Effector memory CD4-positive, alpha-beta T cell (primary cell): ENCODE measurements around the gene SSTR5.

ENCODE experiments used
- DNase-seq, 3 donors: peaks; one replicate each; pipeline ENCODE4 v3.0.0-alpha.2; 2020
- H3K27ac ChIP-seq: 2 replicates; pipeline ENCODE4 v1.7.0; 2013; ENCODE audit warnings: mild to moderate bottlenecking, low read length, moderate library complexity; ENCODE audit not compliant: insufficient read depth, poor library complexity, severe bottlenecking
- H3K27me3 ChIP-seq: replicated peaks from 2 replicates; pipeline ENCODE4 v1.7.0; 2013; ENCODE audit warnings: mild to moderate bottlenecking, low read length; ENCODE audit not compliant: insufficient read depth, control insufficient read depth, poor library complexity, severe bottlenecking
- H3K36me3 ChIP-seq: 2 replicates; pipeline ENCODE4 v1.7.0; 2013; ENCODE audit warnings: mild to moderate bottlenecking, low read length, moderate library complexity; ENCODE audit not compliant: control insufficient read depth, insufficient read depth
- H3K4me1 ChIP-seq: 2 replicates; pipeline ENCODE4 v1.7.0; 2013; ENCODE audit warnings: low read length, mild to moderate bottlenecking; ENCODE audit not compliant: control insufficient read depth, insufficient read depth, poor library complexity, severe bottlenecking
- H3K4me3 ChIP-seq: 2 replicates; pipeline ENCODE4 v1.7.0; 2013; ENCODE audit warnings: low read length, low read depth, mild to moderate bottlenecking; ENCODE audit not compliant: insufficient read depth, poor library complexity, severe bottlenecking
- H3K9me3 ChIP-seq: 2 replicates; pipeline ENCODE4 v1.7.0; 2013; ENCODE audit warnings: mild to moderate bottlenecking, low read length, moderate library complexity; ENCODE audit not compliant: control insufficient read depth

SSTR5 gene

GRCh38 chr16:1096169-1097082 lies 23.9 kb downstream of the SSTR5 start, which contains the start of gene C1QTNF8:
Gene C1QTNF8 (minus strand): TSS chr16:1096244. CDS start chr16:1094922, 1,322 bp downstream.
- no peak within 1 kb of the TSS for H3K4me3 ChIP-seq
- H3K4me1 ChIP-seq: no peaks in the 10 kb centered on the region
- H3K27ac ChIP-seq: no peak within 1 kb of the TSS
- no peaks in the 10 kb centered on the region for H3K36me3 ChIP-seq
- DNase-seq: no peak
- no peaks in the 10 kb centered on the region for H3K27me3 ChIP-seq
- H3K9me3 ChIP-seq: no peaks in the 10 kb centered on the region

GRCh38 chr16:1097156-1097555 lies 24.6 kb downstream of the SSTR5 start:
- Histone ChIP-seq H3K36me3 (no peaks in the 10 kb centered on the region), H3K27me3 (no peaks in the 10 kb centered on the region), H3K27ac (no peak overlapping the region), H3K4me3 (no peak overlapping the region), H3K4me1 (no peaks in the 10 kb centered on the region), H3K9me3 (no peaks in the 10 kb centered on the region)
- no peak for DNase-seq

GRCh38 chr16:1097800-1098199 lies 25.3 kb downstream of the SSTR5 start:
- Histone ChIP-seq H3K36me3 (no peaks in the 10 kb centered on the region), H3K27ac (no peak overlapping the region), H3K9me3 (no peaks in the 10 kb centered on the region), H3K4me1 (peaks cover under 1% of the 10 kb centered on the region), H3K27me3 (no peaks in the 10 kb centered on the region), H3K4me3 (no peak overlapping the region)
- no peak for DNase-seq

- Histone ChIP-seq H3K9me3 (no peaks in the 10 kb centered on the region), H3K27me3 (peaks cover 6% of the 10 kb centered on the region), H3K4me1 (peaks cover 4% of the 10 kb centered on the region), H3K36me3 (no peaks in the 10 kb centered on the region), H3K27ac (no peak overlapping the region), H3K4me3 (no peak overlapping the region)
- DNase-seq: no peak
Observed at GRCh38 chr16:1098266-1098991, 25.9 kb downstream of the SSTR5 start.

GRCh38 chr16:1099189-1100083 lies 26.9 kb downstream of the SSTR5 start:
- Histone ChIP-seq H3K4me1 (peaks cover 4% of the 10 kb centered on the region), H3K27ac (no peak overlapping the region), H3K27me3 (peaks cover 9% of the 10 kb centered on the region)

GRCh38 chr16:1100084-1100800 lies 27.7 kb downstream of the SSTR5 start:
- no peaks in the 10 kb centered on the region for H3K36me3 ChIP-seq
- H3K9me3 ChIP-seq: no peaks in the 10 kb centered on the region
- H3K27me3 ChIP-seq: peaks cover 9% of the 10 kb centered on the region
- H3K4me1 ChIP-seq: peaks cover 4% of the 10 kb centered on the region
- H3K27ac ChIP-seq: no peak overlapping the region
- no peak overlapping the region for H3K4me3 ChIP-seq
- DNase-seq: no peak

More at GRCh38 chr16:1099189-1100083, 26.9 kb downstream of the SSTR5 start:
- no peak for DNase-seq
- Histone ChIP-seq H3K4me3 (no peak overlapping the region), H3K9me3 (no peaks in the 10 kb centered on the region), H3K36me3 (no peaks in the 10 kb centered on the region)

- no peak overlapping the region for H3K4me3 ChIP-seq
- peaks cover 9% of the 10 kb centered on the region for H3K27me3 ChIP-seq
- H3K9me3 ChIP-seq: no peaks in the 10 kb centered on the region
- H3K36me3 ChIP-seq: no peaks in the 10 kb centered on the region
- no peak overlapping the region for H3K27ac ChIP-seq
- DNase-seq: no peak
- peaks cover 4% of the 10 kb centered on the region for H3K4me1 ChIP-seq
Observed at GRCh38 chr16:1101133-1101532, 28.6 kb downstream of the SSTR5 start.

- no peaks in the 10 kb centered on the region for H3K36me3 ChIP-seq
- no peak for DNase-seq
- H3K27ac ChIP-seq: no peak overlapping the region
- H3K9me3 ChIP-seq: no peaks in the 10 kb centered on the region
- H3K4me1 ChIP-seq: peaks cover 4% of the 10 kb centered on the region
- H3K27me3 ChIP-seq: peaks cover 9% of the 10 kb centered on the region
- no peak overlapping the region for H3K4me3 ChIP-seq
Observed at GRCh38 chr16:1101573-1102332, 29.2 kb downstream of the SSTR5 start.

- Histone ChIP-seq H3K27me3 (peaks cover 9% of the 10 kb centered on the region), H3K4me3 (no peak overlapping the region), H3K36me3 (no peaks in the 10 kb centered on the region), H3K4me1 (peaks cover 4% of the 10 kb centered on the region), H3K27ac (no peak overlapping the region), H3K9me3 (no peaks in the 10 kb centered on the region)
- no peak for DNase-seq
Observed at GRCh38 chr16:1102333-1102700, 29.8 kb downstream of the SSTR5 start.
